Smooth muscle cell of the pulmonary artery (primary cell): Measurements from ENCODE around the gene ALKBH1. TPM values are rescaled to one million over a fixed set of nuclear protein-coding genes. Genes with fewer than 3 reads are reported as not detected.

Experiments used
- total RNA-seq: library from RNA; depleted of rRNA; stranded (reverse); fragments of >200 nt; gene quantifications from 2 replicates; pipeline ENCODE4 v1.2.3, GENCODE V29; 2014

The ALKBH1 gene
- total RNA-seq: 8.0 and 8.5 TPM in 2 replicates

GRCh38 chr14:77707724-77708408 is at the start of gene ALKBH1, which contains the start of gene SLIRP:
ALKBH1 (minus strand) TSS chr14:77708023; CDS start chr14:77708004, 19 bp downstream.
SLIRP (plus strand) TSS chr14:77708103; CDS start chr14:77708112, 9 bp downstream.

Other genes starting within 250 kb of the ALKBH1 start
- gene AHSA1, start 249.9 kb downstream of the ALKBH1 start, total RNA-seq: 86.5 and 101 TPM in 2 replicates
- 0.52 and 3.2 TPM in 2 replicates for gene ISM2, start 209.2 kb downstream of the ALKBH1 start, total RNA-seq
- 32.5 and 33.6 TPM in 2 replicates for gene SPTLC2, start 91.4 kb downstream of the ALKBH1 start, total RNA-seq
- gene SLIRP, start 80 bp upstream of the ALKBH1 start, total RNA-seq: 94.4 and 96.2 TPM in 2 replicates
- gene SNW1, start 53.1 kb upstream of the ALKBH1 start, total RNA-seq: 31.3 and 41.9 TPM in 2 replicates
- 4.5 and 6.2 TPM in 2 replicates for gene ADCK1, start 92.1 kb upstream of the ALKBH1 start, total RNA-seq